Fibroblast of skin of left quadriceps (primary cell): ENCODE data around the gene NDUFS6.
A peak's percentile ranks its signal among the peaks of the same experiment; 100 is the strongest.

Experiments
- DNase-seq, 2 experiments: peaks; one replicate each; pipeline ENCODE4 v3.0.0-alpha.2; 2013; ENCODE audit warnings: low read depth in 2 of 2

The NDUFS6 gene

DNA sequence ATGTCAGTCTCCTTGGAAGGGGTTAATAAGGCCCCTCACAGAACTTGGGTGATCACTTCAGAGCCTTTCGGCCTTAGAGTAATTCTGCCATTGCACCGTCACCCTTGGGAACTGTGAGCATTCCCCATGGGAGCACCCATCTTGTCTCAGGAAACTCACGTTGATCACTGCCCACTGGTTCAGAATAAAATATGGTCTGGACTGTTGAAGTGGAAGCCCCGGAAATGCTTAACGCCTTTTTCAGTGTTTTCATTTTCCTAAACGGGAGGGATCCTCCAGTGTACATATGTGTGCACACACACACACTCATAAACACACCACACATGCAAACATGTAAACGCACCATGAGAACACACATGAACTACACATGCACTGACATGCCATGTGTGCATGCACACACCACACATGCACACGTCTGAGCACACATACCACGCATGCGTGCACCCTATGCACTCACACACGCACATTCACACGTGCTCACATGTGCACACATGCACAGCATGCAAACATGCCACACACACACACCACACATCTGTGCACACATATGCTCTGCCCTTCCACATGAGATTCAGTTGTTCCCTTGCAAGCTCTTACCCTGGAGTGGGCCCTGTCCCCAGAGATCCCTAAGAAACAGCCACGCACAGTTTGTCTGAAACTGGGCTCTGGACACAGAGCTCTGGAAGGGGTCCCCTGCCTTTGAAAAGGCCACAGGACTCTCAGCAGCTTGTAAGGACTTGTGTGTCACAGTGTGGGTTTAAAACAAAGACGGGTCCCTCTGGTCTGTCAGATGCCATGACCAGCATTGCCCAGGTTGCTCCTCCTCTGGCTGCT is 18.6 kb upstream of the NDUFS6 start:
- DNase-seq, result no peak

DNA sequence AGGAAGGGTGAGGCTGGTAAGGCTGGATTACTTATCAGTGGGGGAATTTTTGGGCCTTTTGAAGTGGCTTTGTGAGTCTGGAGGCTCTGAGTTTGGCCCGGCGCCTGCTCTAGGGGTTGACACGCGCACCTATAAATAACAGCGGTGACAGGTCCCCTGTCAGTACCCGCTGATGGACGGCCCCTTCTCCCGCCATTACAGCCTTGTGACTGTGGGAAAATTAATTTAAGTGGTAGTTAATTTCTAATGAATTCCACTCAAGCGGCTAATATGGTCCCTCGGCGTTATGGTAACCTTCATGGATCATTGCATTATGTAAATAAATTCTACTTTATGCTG is 18.0 kb upstream of the NDUFS6 start:
- no peak for DNase-seq

DNA sequence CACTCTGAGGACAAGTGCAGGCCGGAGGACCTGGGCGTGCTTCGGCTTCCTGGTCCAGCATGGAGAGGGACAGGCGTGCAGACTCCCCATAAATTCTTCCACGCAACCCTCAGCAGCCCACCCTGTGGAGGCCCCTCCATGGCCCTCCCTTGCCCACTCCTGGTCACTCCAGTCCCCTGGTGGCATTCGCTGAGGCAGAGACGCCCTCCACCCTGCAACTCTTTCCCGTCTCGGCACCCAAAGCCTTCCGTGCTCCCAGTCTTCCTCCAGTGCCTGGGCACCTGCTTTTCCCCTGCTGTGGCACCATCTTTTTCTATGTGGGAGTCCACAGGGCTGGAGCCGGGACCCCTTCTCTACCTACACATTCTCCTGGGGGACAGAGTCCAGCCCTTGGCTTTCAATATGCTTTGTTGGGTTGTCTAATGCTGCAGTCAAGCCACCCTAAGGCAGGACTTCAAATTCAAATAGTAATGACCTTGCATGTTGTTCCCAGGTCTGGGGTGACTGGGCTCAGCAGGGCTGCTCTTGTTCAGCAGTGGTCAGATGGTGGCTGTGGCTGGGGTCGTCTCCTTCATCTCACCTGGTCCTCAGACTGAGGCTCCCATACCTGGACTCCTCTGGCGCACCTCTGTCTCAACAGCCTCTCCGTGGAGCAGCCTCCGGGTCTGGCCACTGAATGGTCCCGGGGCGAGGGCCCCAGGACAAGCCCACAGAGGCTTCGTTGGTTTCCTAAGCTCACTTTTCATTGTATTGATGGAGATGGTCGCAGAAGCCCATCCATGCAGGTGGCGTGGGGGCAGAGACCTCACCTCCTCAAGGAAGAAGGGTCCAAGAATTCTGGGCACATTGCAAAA is 16.8 kb upstream of the NDUFS6 start:
- no peak for DNase-seq

DNA sequence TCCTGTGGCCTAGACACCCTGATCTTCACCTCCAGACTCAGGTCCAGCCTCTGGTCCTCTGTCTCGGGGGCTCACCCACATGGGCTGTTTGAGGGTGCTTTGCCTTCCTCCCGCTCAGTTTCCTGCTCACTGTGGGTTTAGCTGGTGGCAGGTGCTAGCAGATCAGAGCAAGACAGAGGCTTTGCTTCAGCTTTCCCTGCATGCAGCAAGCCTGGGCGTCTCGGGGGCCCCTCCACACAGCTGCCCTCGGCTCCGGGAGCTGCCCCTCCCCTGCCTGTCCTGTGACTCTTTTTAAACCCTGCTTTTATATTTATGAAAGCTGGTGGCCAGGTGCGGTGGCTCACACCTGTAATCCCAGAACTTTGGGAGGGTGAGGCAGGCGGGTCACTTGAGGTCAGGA is 16.1 kb upstream of the NDUFS6 start:
- no peak for DNase-seq

DNA sequence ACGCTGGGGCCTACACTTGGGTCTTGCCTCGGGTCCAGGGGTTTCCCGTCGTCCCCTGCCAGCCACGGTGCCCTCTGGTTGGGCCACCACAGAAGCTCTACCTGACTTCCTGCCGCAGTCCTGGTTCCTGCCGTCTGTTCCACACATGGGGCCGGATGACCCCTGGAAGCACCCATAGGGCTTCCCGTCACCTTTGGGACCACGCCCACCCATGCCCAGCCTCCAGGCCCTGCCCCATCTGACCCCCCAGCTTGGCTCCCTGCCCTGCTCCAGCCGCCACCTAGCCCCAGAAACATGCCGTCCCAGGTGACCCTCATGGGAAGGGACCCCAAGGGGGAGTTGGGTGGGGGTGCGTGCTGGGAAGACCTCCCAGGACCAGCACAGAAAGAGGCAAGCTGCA is 15.2 kb upstream of the NDUFS6 start:
- no peak for DNase-seq

DNA sequence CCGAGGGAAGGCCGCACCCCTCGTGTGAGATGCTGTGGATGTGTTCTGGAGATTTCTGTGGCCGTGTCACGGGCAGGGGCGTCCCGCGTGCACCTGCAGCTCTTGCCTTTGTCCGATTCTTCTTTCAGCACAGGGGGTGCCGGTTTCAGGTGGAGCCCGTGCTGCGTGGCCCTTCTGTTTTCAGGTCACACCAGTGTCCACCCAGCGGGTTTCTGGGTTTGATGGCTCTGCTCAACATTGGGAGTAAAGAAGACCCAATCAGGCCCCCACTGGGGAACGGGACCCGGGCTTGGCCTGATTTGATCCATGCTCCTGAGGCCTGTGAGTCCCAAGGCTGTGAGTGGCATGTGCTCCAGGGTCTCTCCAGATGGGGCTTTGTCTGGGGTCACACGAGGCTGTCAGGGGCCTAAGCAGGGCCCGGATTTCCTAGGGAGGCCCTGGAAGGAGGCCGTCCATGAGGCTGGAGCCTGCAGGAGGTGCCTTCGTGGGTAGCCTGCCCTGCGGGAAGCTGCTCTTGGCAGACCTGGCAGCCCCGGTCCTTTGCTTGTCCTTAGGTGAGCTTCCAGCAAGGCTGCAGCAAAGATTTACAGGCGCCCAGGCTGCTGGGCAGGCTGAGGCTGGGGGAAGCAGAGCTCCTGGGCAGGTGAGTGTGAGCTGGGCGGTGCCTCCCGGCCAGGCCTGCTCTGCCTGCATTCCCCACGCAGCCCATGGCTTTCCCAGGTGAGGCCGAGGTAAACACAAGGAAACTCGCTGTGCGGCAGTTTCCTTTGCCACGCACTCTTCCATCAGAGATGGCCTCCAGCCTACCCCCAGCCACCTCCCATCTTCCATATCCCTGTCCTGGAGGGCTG is 14.4 kb upstream of the NDUFS6 start:
- no peak for DNase-seq

DNA sequence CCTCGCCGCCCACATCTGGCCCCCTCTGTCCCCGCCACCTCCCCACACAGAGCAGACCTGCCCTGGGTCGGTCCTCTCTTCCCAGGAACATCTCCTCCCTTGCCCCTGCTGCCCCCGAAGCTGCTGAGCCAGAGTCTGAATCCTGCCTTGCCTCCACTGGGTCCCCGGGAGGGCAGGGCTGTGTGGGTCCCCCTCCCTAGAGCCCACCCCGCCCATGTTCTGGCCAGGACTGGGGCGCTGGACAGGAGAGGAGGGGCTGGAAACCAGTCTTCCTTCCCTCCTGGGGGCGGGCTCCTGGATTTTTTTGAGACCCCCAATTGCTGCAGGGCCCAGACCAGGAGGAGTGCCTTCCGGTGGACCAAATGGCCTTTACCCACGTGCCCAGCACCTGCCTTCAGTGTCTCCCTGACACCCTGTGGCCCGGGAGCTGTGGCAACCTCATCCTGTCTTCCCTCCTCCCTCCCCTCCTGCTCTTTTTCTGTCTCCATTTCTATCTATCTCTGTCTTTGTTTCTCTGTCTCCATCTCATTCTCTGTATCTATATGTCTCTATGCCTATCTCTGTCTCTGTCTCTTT is 13.6 kb upstream of the NDUFS6 start:
- DNase-seq, result no peak

DNA sequence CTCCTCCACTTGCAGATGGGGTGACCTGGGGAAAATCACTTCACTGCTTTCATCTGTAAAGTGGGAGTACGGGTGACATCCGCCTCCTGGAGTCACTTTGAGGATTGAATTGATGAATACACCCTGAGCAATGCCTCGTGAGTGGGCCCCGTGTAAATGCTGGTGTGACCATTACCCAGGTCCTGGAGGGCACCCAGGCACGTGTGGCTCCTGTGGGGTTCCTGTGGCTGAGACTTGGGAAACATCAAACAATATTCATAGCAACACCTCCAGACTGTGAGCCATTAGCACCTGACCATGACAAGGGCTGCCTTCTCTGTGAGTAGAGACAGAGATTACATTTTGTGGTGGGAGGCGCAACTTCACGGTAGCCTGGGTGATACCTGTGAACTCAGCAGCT is 13.0 kb upstream of the NDUFS6 start:
- DNase-seq, result no peak

DNA sequence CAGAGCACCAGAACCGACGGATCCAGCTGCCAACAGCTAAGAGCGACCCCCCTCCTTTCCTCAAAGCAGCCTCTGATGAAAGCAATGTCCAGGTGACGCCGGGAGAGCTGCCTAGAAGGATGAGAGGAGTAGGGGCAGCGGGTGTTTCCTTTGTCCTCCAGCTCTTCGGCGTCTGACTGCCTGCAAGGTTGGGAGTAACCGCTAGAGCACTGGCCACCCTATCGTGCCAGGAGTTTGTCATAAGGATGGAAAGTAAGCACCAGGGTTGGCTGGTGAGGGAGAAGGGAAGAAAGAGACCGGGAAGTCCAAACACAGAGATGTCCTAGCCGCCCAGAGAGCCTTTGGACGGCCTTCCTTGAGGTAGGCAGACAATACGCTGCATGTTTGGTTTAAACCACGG is 12.4 kb upstream of the NDUFS6 start:
- DNase-seq, result no peak

DNA sequence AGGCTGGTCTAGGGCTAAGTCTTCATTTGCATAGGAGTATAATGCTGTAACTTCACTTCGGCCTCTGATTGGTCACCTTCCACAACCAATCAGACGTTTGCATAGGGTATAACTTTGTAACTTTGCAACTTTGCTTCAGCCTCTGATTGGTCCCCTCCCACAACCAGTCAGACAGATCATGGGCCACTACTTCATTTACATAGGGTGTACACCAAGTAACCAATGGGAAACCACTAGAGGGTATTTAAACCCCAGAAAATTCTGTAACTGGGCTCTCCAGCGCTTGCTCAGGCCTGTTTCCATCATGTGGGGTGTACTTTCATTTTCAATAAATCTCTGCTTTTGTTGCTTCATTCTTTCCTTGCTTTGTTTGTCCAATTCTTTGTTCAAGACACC is 11.8 kb upstream of the NDUFS6 start:
- DNase-seq, result peak; percentile 49 to 55

DNA sequence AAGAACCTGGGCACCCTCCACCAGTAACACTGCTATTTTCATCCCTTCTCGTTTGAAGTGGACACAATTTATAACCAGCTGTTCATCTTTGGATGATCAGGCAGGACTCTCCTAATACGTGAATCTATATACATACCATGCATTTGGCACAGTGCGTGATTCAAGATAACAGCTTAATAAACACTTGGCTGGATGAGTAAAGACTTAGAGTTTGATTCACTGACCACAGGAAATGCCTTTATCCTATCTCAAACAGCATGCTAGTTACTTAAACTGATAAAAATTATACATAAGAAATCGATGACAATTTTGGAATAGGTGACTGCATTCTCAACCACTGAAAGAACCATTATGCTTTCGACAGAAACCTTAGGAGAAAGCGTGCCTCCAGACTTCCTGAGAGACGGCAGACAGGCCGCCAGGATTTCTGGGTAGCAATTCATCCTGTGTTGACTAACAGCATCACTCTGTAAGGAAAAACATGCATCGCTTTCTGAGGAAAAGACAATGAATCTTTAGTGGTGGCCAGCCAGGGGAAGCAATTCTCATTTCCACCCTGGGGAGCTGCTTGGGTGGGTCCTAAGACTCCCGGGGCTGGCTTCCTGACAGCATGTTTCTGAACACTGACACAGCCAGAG is 11.3 kb upstream of the NDUFS6 start:
- peak; percentile 64 to 66 for DNase-seq

DNA sequence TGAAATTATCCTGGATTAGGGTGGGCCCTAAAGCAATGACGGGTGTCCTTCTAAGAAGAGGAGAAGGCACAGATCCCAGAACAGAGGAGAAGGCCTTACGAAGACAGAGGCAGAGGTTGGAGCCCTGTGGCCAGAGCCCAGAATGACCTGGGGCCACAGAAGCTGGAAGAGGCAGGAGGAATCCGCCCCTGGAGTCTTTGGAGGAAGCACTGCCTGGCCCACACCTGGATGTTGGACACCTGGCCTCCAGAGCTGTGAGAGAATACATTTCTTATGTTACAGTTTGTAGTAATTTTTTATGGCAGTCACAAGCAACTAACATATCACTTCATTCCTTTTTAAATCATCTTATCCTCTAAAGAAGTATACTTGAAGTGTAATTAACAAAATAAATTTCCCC is 10.0 kb upstream of the NDUFS6 start:
- no peak for DNase-seq

DNA sequence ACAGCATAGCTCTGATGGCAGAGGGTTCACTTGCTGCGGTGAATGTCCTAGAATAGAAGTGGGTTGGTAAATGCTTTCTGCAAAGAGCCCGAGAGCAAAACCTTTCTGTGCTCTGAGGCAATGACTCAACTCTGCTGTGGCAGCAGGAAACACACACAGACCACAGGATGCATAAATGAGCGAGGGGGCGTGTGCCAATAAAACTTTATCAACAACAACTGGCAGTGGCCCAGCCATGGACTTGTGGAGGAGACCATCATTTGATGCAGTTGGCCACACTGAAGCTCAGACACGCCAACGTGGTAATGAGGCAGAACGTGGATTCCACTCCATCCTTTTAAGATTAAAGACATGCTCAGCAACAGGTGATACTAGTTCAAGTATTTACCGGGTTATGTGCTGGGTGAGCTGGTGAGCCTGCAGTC is 8.4 kb upstream of the NDUFS6 start:
- DNase-seq, result peak; percentile 54 to 57

DNA sequence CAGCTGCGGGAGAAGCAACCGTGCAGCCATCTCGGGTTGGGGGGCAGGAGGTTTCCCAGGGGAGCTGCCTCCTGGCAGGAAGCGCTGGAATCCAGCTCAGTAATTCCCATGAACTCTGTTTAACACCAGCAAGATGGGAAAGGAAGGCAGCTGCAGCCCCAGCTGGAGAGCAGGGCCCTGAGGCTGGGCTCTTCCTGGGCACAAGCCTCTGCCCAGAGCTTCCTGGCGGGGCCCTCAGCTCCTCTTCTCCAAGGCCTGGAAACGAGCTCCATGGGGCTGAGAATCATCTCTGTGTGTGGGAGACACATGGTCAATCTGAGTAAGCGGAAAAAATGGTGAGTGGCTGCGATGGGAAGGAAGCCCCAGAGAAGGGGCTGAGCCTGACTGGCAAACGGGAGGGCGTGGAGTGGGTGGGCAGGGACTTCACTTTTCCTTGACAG is 7.9 kb upstream of the NDUFS6 start:
- no peak for DNase-seq

DNA sequence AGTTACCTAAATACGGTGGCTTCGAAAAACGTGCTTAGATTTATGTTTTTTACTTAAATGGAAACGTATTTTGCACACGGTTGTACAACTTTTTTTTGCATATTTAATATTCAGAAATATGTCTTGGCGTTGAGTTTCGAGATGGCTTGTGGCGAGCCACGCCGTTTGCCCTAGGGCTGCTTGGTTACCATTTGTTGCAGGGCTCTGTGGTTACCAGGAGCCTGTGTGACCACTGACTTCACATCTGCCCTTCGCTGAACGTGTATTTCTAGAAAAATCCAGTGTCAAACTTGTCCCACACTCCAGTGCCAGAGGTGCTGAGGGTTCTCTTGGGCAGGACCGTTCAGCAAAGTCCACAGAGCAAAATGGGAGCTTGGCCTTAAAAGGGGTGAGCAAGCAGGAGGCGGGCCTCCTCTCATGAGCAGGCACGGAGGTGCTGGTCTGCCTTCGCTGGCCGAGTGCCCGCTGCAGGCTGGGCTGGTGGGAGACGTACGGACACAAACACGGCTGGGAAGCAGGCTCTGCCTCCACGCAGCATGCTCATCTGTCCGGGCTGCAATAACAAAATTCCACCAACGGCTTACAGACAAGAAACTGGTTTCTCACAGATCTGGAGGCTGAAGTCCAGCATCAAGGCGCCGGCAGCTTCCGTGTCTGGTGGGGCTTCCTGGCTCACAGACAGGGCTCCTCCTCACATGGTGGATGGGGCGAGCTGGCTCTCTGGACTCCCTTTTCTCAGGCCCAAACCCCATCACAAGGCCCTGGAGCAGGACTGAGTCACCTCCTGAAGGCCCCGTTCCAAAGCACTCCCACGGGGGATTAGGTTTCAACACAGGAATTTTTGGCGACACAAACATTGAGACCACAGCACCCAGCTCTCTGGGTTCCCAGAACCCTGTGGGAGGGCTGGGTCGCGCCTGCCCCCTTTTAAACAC is 7.0 kb upstream of the NDUFS6 start:
- DNase-seq, result peak; percentile 47 to 55

DNA sequence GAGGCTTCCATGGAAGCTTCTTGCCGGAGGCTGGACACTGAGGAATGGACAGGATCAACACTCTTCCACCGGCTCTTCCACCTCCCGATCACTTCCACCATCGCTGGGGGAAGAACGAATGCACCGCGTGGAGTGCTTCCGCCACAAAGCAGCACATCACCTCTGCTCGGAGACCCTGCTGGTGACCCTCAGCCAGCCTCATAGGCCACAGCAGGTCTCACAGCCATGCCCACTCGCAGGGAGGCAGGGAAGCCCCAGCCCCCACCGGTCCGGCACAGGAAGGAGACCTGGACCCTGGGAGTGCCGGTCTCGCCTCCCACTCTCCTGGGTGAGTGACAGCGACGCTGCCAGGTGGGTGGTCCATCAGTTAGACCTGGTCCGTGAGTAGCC is 6.3 kb upstream of the NDUFS6 start:
- DNase-seq, result no peak

DNA sequence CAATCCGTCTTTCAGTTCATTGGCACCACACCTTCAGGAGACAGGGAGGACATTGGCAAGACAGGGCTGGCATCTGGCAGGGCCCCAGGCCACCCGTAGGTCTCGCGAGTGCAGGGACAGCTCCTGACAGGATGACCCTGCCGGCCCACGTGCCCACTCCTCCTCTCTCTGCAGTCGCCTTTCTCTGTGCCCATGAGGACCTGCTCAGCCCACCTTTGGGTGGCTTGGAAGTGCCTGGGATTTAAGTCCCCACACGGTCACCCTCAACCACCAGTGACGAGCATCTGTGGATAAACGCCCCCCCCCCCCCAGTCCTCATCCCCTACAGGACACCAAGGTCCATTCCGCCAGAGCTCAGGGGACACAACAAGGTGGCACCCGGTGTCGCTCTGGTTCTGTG is 5.7 kb upstream of the NDUFS6 start:
- DNase-seq, result no peak

DNA sequence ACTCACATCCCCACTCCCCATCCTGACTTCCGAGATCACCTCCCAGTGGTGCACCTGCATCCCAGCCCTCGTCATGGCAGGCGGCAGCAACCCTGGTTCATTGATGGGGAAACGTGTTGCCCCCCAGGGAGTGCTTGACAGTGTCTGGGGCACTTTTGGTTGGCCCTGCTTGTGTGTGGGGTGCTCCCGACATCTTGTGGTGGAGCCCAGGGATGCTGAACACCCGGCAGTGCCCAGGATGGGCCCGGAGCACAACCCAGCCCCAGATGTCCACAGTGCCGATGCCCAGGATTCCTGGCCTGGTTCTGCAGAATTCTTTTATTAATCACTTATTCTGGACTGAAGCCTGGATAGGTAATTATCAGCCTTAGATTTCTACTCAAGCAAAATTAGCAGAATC is 5.3 kb upstream of the NDUFS6 start:
- DNase-seq, result no peak

DNA sequence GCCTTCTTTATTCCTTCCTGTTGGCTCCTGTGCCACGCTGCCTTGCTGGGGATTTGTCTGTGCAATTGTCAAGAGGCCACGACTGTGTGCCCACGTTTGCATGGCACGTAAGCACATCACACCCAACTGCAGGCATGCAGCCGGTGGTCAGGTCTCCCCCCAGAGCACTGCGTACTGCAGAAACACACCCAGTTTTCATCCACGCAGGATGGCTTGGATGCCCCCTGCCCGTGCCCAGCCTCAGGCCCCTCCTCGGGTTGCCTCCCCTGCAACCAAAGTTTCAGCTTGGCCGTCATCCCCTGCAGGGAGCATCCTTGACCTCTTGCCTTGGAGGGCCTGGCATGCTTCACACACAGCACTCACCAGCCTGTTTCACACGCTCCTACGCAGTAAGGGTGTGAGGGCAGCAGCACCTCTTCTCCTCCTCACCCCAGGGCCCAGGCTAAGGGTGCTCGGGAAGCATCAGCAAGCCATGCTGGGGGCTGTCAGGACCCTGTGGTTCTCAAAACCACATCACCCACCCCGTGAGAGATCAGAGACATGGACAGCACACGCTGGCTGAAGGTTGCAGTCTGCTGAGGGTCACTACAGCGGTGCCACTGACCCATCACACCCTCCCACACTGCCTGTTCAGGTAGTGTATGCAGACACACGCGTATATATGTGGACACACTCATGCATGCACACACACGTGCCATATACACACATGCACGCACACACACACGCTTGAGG is 4.7 kb upstream of the NDUFS6 start:
- DNase-seq, result no peak
